NT2/D1 (cell line): ENCODE data around the gene SP4.

Experiments
- DNase-seq: peaks from one replicate; pipeline ENCODE4 v3.0.0-alpha.2; 2011; ENCODE audit warnings: low read depth, low spot score
- H3K27me3 ChIP-seq: 2 replicates; pipeline ENCODE4 v1.6.0; 2011; ENCODE audit warnings: mild to moderate bottlenecking; ENCODE audit not compliant: insufficient read length, insufficient read depth
- H3K36me3 ChIP-seq: 2 replicates; pipeline ENCODE4 v1.6.1; 2011; ENCODE audit warnings: mild to moderate bottlenecking, low read length, mixed read lengths; ENCODE audit not compliant: insufficient read depth, insufficient read length
- H3K4me1 ChIP-seq: 2 replicates; pipeline ENCODE4 v1.5.1; 2011; ENCODE audit not compliant: insufficient read depth, insufficient read length
- H3K4me3 ChIP-seq: 2 replicates; pipeline ENCODE4 v1.5.1; 2011; ENCODE audit warnings: low read depth; ENCODE audit not compliant: insufficient read length
- H3K9ac ChIP-seq: 2 replicates; pipeline ENCODE4 v1.6.0; 2011; ENCODE audit warnings: low read depth; ENCODE audit not compliant: insufficient read length
- H3K9me3 ChIP-seq: 2 replicates; pipeline ENCODE4 v1.5.1; 2011; ENCODE audit warnings: mild to moderate bottlenecking, low read length; ENCODE audit not compliant: insufficient read depth
- SUZ12 ChIP-seq: IDR thresholded peaks from 2 replicates; pipeline ENCODE4 v1.6.1; 2011; ENCODE audit not compliant: insufficient read length, insufficient read depth; ENCODE audit errors: extremely low read depth
- YY1 ChIP-seq: IDR thresholded peaks from 2 replicates; pipeline ENCODE4 v1.6.1; 2011; ENCODE audit not compliant: insufficient read length, insufficient read depth
- ZNF274 ChIP-seq: IDR thresholded peaks from 2 replicates; pipeline ENCODE4 v1.6.1; 2011; ENCODE audit warnings: mild to moderate bottlenecking, low read depth, low read length

Gene SP4

GRCh38 chr7:21443149-21443841 is 15.4 kb downstream of the SP4 start:
- Histone ChIP-seq H3K27me3 (no peaks in the 10 kb centered on the region), H3K9ac (no peak overlapping the region), H3K4me1 (no peaks in the 10 kb centered on the region), H3K36me3 (peaks cover 6% of the 10 kb centered on the region), H3K9me3 (0 out of 2 replicates have a peak, but pooled peaks cover 7% of the 10 kb centered on the region), H3K4me3 (no peak overlapping the region)
- DNase-seq, result no peak
- TF ChIP-seq SUZ12 (no peak), YY1 (no peak), ZNF274 (no peak)

- H3K4me1 ChIP-seq, result no peaks in the 10 kb centered on the region
- H3K36me3 ChIP-seq, result no peaks in the 10 kb centered on the region
- peaks cover 64% of the 10 kb centered on the region for H3K9me3 ChIP-seq
- H3K4me3 ChIP-seq, result no peak overlapping the region
- H3K27me3 ChIP-seq, result no peaks in the 10 kb centered on the region
- no peak overlapping the region for H3K9ac ChIP-seq
- no peak for DNase-seq
- TF ChIP-seq SUZ12, result no peak
- TF ChIP-seq YY1, result no peak
Measured at GRCh38 chr7:21448974-21449373, 21.1 kb downstream of the SP4 start.

- peaks cover 5% of the 10 kb centered on the region for H3K36me3 ChIP-seq
- H3K4me1 ChIP-seq, result no peaks in the 10 kb centered on the region
- H3K9ac ChIP-seq, result no peak overlapping the region
- no peak for DNase-seq
- peaks cover 75% of the 10 kb centered on the region for H3K9me3 ChIP-seq
- no peak overlapping the region for H3K4me3 ChIP-seq
- no peak for TF ChIP-seq YY1
- TF ChIP-seq ZNF274, result no peak
- no peak for TF ChIP-seq SUZ12
- no peaks in the 10 kb centered on the region for H3K27me3 ChIP-seq
Measured at GRCh38 chr7:21450076-21450475, 22.2 kb downstream of the SP4 start.

GRCh38 chr7:21450941-21451340 is 23.1 kb downstream of the SP4 start:
- Histone ChIP-seq H3K9me3 (peaks cover 83% of the 10 kb centered on the region), H3K36me3 (peaks cover 12% of the 10 kb centered on the region), H3K9ac (no peak overlapping the region), H3K4me1 (no peaks in the 10 kb centered on the region), H3K4me3 (no peak overlapping the region), H3K27me3 (no peaks in the 10 kb centered on the region)
- TF ChIP-seq SUZ12 (no peak), YY1 (no peak), ZNF274 (no peak)
- DNase-seq, result no peak

GRCh38 chr7:21454182-21454581 is 26.3 kb downstream of the SP4 start:
- no peaks in the 10 kb centered on the region for H3K4me1 ChIP-seq
- no peak overlapping the region for H3K4me3 ChIP-seq
- H3K9ac ChIP-seq, result no peak overlapping the region
- peaks cover 18% of the 10 kb centered on the region for H3K36me3 ChIP-seq
- H3K27me3 ChIP-seq, result no peaks in the 10 kb centered on the region
- peaks cover 92% of the 10 kb centered on the region for H3K9me3 ChIP-seq
- TF ChIP-seq YY1 (no peak), SUZ12 (no peak), ZNF274 (no peak)
- DNase-seq, result no peak

- Histone ChIP-seq H3K4me3 (no peak overlapping the region), H3K9me3 (peaks cover 89% of the 10 kb centered on the region)
Measured at GRCh38 chr7:21454906-21455305, 27.0 kb downstream of the SP4 start.

GRCh38 chr7:21461282-21461681 is 33.4 kb downstream of the SP4 start:
- no peak overlapping the region for H3K4me3 ChIP-seq
- H3K9me3 ChIP-seq, result peaks cover 42% of the 10 kb centered on the region
- H3K4me1 ChIP-seq, result no peaks in the 10 kb centered on the region
- no peak for DNase-seq
- peaks cover 3% of the 10 kb centered on the region for H3K36me3 ChIP-seq
- no peak overlapping the region for H3K9ac ChIP-seq
- H3K27me3 ChIP-seq, result no peaks in the 10 kb centered on the region
- TF ChIP-seq ZNF274, result no peak
- TF ChIP-seq YY1, result no peak
- no peak for TF ChIP-seq SUZ12

More at GRCh38 chr7:21454906-21455305, 27.0 kb downstream of the SP4 start:
- H3K27me3 ChIP-seq, result no peaks in the 10 kb centered on the region
- no peak for TF ChIP-seq SUZ12
- no peak for TF ChIP-seq YY1
- no peak for TF ChIP-seq ZNF274
- H3K4me1 ChIP-seq, result no peaks in the 10 kb centered on the region
- DNase-seq, result no peak
- peaks cover 18% of the 10 kb centered on the region for H3K36me3 ChIP-seq
- H3K9ac ChIP-seq, result no peak overlapping the region

GRCh38 chr7:21462081-21462480 is 34.2 kb downstream of the SP4 start:
- no peak for TF ChIP-seq YY1
- TF ChIP-seq SUZ12, result no peak
- no peak for TF ChIP-seq ZNF274
- Histone ChIP-seq H3K9me3 (peaks cover 34% of the 10 kb centered on the region), H3K27me3 (no peaks in the 10 kb centered on the region), H3K4me1 (no peaks in the 10 kb centered on the region), H3K9ac (no peak overlapping the region), H3K36me3 (no peaks in the 10 kb centered on the region), H3K4me3 (no peak overlapping the region)
- DNase-seq, result no peak
